ENCODE results near the gene TMEM130.

TMEM130 gene

GRCh38 chr7:98805956-98806838, 63.6 kb downstream of the TMEM130 start:
- no peak for DNase-seq

- no peak for DNase-seq
Measured at GRCh38 chr7:98802781-98803110, 67.1 kb downstream of the TMEM130 start.

- peak in 1 of 5 donors; percentile 17 for DNase-seq
Measured at GRCh38 chr7:98802088-98802780, 67.6 kb downstream of the TMEM130 start.

GRCh38 chr7:98800996-98801395, 68.8 kb downstream of the TMEM130 start:
- DNase-seq, result no peak

GRCh38 chr7:98797150-98797549, 72.7 kb downstream of the TMEM130 start:
- DNase-seq, result no peak
